GM06990 (cell line): ENCODE measurements around the gene GALNS.

Experiments used
- DNase-seq: peaks from one replicate; pipeline ENCODE4 v3.0.0-alpha.2; 2011; ENCODE audit not compliant: insufficient read length; ENCODE audit errors: extremely low read depth
- H3K27me3 ChIP-seq: replicated peaks from 2 replicates; pipeline ENCODE4 v1.6.0; 2011; ENCODE audit warnings: low read length; ENCODE audit not compliant: control insufficient read depth, insufficient read depth
- H3K36me3 ChIP-seq: 2 replicates; pipeline ENCODE4 v1.5.1; 2011; ENCODE audit warnings: low read length; ENCODE audit not compliant: control insufficient read depth, insufficient read depth
- H3K4me3 ChIP-seq: replicated peaks from 2 replicates; pipeline ENCODE4 v1.5.1; 2011; ENCODE audit warnings: low read depth, mild to moderate bottlenecking, control low read depth, low read length
- CTCF ChIP-seq: IDR thresholded peaks from 2 replicates; pipeline ENCODE4 v1.5.1; 2011; ENCODE audit warnings: low read length, control low read depth, mild to moderate bottlenecking, inconsistent platforms; ENCODE audit not compliant: insufficient read depth, poor library complexity, severe bottlenecking

GALNS gene

GRCh38 chr16:88854306-88855111, 2.2 kb downstream of the GALNS start:
- Histone ChIP-seq H3K36me3 (peaks cover 6% of the 10 kb centered on the region), H3K4me3 (no peak overlapping the region), H3K27me3 (no peaks in the 10 kb centered on the region)
- peak; percentile 43 for DNase-seq
- no peak for TF ChIP-seq CTCF

DNA sequence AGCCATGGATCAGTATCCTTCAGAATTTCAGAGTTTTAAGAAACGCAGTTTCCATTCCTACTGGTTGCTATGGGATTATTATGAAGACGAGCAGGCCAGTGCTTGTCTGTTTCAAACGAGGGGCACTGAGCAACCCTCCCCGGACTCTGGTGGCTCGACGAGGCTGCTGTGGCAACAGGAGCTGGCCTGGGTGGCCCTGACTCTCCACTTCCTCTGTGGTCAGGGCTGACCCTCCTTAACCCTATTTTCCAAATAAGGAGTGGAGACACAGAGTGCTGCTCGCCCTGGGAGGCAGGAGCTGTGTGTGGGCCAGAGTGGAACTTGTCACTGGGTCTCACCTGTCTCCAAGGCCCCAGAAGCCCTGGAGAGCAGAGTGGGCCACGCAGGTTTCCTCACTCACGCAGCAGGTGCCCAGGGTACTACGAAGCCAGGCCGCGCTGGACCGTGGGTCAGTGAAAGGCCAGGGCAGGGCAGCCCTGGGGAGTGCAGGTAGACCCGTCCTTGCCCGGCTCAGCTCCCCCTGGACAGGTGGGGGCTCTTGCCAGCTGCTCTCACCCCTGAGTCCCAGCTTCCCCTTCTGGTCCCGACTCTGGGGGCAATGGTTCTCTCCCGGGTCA, 3.3 kb downstream of the GALNS start:
- Histone ChIP-seq H3K27me3 (no peaks in the 10 kb centered on the region), H3K4me3 (no peak overlapping the region), H3K36me3 (peaks cover 3% of the 10 kb centered on the region)
- DNase-seq = no peak
- TF ChIP-seq CTCF = no peak

- Histone ChIP-seq H3K27me3 (no peaks in the 10 kb centered on the region), H3K4me3 (no peak overlapping the region), H3K36me3 (peaks cover 3% of the 10 kb centered on the region)
- DNase-seq = no peak
- no peak for TF ChIP-seq CTCF
Observed at GRCh38 chr16:88851616-88852015, 5.1 kb downstream of the GALNS start.

DNA sequence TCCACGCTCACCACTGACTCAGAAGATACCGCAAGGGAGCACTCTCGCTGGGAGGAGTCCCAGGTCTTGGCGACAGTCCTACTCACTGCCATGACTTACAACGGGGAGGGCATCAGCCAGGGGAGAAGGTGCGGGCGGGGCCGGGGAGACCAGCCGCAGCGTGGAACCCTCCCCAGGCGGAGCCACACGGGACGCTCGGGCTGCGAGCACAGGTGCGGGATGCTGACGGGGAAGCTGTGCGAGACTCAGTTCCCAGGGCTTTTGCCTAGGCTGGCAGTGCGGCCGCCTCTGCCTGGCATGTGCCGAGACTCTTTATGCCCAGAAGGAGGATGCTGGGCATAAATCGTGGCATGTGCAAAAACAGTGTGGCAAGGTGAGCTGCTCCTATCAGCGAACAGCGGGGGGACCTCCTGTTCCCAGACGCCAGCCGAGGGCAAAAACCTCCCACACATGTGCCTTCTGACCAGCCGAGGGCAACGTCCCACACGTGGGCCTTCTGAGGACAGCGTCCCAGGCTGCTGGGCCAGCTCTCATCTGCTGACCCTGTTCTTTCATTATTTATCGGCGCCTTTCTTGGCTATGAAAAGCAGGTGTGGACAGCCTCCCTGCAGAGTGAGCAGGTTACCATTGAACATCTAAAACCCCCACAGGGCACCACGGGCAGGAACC, 6.1 kb downstream of the GALNS start:
- no peak for TF ChIP-seq CTCF
- DNase-seq = no peak
- Histone ChIP-seq H3K4me3 (no peak overlapping the region), H3K36me3 (peaks cover 3% of the 10 kb centered on the region), H3K27me3 (no peaks in the 10 kb centered on the region)

DNA sequence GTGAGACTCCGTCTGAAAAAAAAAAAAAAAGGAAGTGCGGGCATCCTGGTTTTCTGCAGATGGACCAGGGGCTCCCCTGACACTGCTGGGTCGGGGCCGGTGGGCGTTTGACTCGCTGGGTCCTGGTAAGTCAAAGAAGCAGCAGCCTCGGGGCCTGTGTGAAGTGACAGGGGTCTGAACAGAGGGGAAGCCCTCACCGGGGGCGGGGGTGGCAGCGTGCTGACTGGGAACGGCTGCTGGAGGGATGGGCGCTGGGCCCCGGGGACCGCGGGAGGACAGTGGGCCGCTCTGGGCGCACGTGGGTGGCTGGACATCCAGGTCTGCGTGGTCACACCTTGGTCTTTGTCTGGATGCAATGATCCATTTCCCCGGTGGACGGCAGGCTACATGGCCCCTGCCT, 8.2 kb downstream of the GALNS start:
- Histone ChIP-seq H3K36me3 (peaks cover 3% of the 10 kb centered on the region), H3K4me3 (no peak overlapping the region), H3K27me3 (no peaks in the 10 kb centered on the region)
- no peak for TF ChIP-seq CTCF
- DNase-seq = no peak
